IMR-90 (cell line): Measurements from ENCODE around the gene C1QTNF1. TPM values are rescaled to one million over a fixed set of nuclear protein-coding genes. Genes with fewer than 3 reads are reported as not detected.

Source experiments
- ATAC-seq: fragments of 200-7000 bp; cut with Tn5 transposase; 2 replicates; pipeline ENCODE4 v1.9.1; 2020; ENCODE audit warnings: low read depth, mild to moderate bottlenecking, moderate library complexity
- BruUV-seq: library from RNA; stranded (reverse); fragments of 400-500 nt; replicated peaks from 2 replicates; lab custom pipeline; 2021; lab: Mats Ljungman, UMichigan
- CTCF ChIA-PET: fragments of 300-600 bp; formaldehyde crosslinking; extraction: SDS; loops from one replicate; lab custom pipeline; 2021; ENCODE audit warnings: antibody characterized with exemption; lab: Yijun Ruan, JAX
- POLR2A ChIA-PET: fragments of 300-600 bp; sonication (Branson Sonifier 250); formaldehyde crosslinking; loops from one replicate; lab custom pipeline; 2022; ENCODE audit warnings: antibody characterized with exemption; ENCODE audit not compliant: unreplicated experiment; lab: Charles Lee
- DNase-seq: peaks from one replicate; pipeline ENCODE4 v3.0.0; 2013
- H2AFZ ChIP-seq: replicated peaks from 2 replicates; pipeline ENCODE3; 2013; ENCODE audit warnings: low read length, mild to moderate bottlenecking; ENCODE audit not compliant: poor library complexity
- H2AK5ac ChIP-seq: 2 replicates; pipeline ENCODE4 v1.6.1; 2013; ENCODE audit warnings: low read depth, low read length, inconsistent platforms
- H2AK9ac ChIP-seq: replicated peaks from 2 replicates; pipeline ENCODE3; 2013; ENCODE audit warnings: mild to moderate bottlenecking, low read depth, low read length, moderate library complexity; ENCODE audit not compliant: poor library complexity
- H2BK120ac ChIP-seq: 2 replicates; pipeline ENCODE4 v1.6.1; 2013; ENCODE audit warnings: low read depth, low read length, inconsistent platforms
- H2BK15ac ChIP-seq: 3 replicates; pipeline ENCODE4 v1.6.1; 2013; ENCODE audit warnings: low read depth, low read length, inconsistent platforms
- H2BK20ac ChIP-seq: 2 replicates; pipeline ENCODE4 v1.6.1; 2013; ENCODE audit warnings: low read depth, mild to moderate bottlenecking, inconsistent platforms, low read length, moderate library complexity
- H2BK5ac ChIP-seq: 2 replicates; pipeline ENCODE4 v1.6.1; 2013; ENCODE audit warnings: mild to moderate bottlenecking, low read depth, low read length, inconsistent platforms; ENCODE audit not compliant: poor library complexity, severe bottlenecking
- H3K14ac ChIP-seq: replicated peaks from 2 replicates; pipeline ENCODE4 v1.6.1; 2013; ENCODE audit warnings: low read depth, low read length, inconsistent platforms
- H3K18ac ChIP-seq: 2 replicates; pipeline ENCODE4 v1.6.1; 2013; ENCODE audit warnings: low read depth, low read length, control low read depth
- H3K23ac ChIP-seq: 2 replicates; pipeline ENCODE4 v1.6.1; 2013; ENCODE audit warnings: low read depth, low read length, inconsistent platforms
- H3K27ac ChIP-seq: 2 replicates; pipeline ENCODE4 v1.5.1; 2013; ENCODE audit warnings: mild to moderate bottlenecking, control low read depth, low read length; ENCODE audit not compliant: insufficient read depth
- H3K27me3 ChIP-seq: 2 replicates; pipeline ENCODE4 v1.6.1; 2013; ENCODE audit warnings: low read length; ENCODE audit not compliant: control insufficient read depth, insufficient read depth
- H3K36me3 ChIP-seq: 2 replicates; pipeline ENCODE4 v1.6.1; 2013; ENCODE audit warnings: low read length, mixed read lengths; ENCODE audit not compliant: control insufficient read depth, insufficient read depth
- H3K4ac ChIP-seq: 2 replicates; pipeline ENCODE4 v1.6.1; 2013; ENCODE audit warnings: low read depth, low read length, inconsistent platforms
- H3K4me1 ChIP-seq: 2 replicates; pipeline ENCODE4 v1.6.1; 2013; ENCODE audit warnings: low read length, mixed read lengths; ENCODE audit not compliant: control insufficient read depth, insufficient read depth
- H3K4me2 ChIP-seq: 2 replicates; pipeline ENCODE4 v1.6.1; 2013; ENCODE audit warnings: low read depth, mild to moderate bottlenecking, control low read depth, low read length, moderate library complexity
- H3K4me3 ChIP-seq: 2 replicates; pipeline ENCODE4 v1.5.1; 2013; ENCODE audit warnings: low read depth, mild to moderate bottlenecking, control low read depth, low read length, moderate library complexity; ENCODE audit not compliant: insufficient read depth
- H3K56ac ChIP-seq: 2 replicates; pipeline ENCODE4 v1.6.1; 2013; ENCODE audit warnings: low read length, inconsistent platforms; ENCODE audit not compliant: insufficient read depth; ENCODE audit errors: extremely low read depth
- H3K79me1 ChIP-seq, 2 experiments: 2 replicates each; pipeline ENCODE4 v1.6.1; 2013; ENCODE audit warnings: low read length in 2 of 2, inconsistent platforms in 1 of 2, low read depth in 1 of 2
- H3K9ac ChIP-seq: 2 replicates; pipeline ENCODE4 v1.6.1; 2013; ENCODE audit warnings: low read depth, low read length, control low read depth
- H3K9me1 ChIP-seq: 2 replicates; pipeline ENCODE4 v1.6.1; 2013; ENCODE audit warnings: low read length, inconsistent platforms; ENCODE audit not compliant: insufficient read depth
- H3K9me3 ChIP-seq: 2 replicates; pipeline ENCODE4 v1.6.1; 2013; ENCODE audit warnings: low read length; ENCODE audit not compliant: control insufficient read depth, insufficient read depth
- H4K20me1 ChIP-seq: 2 replicates; pipeline ENCODE4 v1.6.1; 2013; ENCODE audit warnings: low read length, inconsistent platforms; ENCODE audit not compliant: insufficient read depth
- H4K5ac ChIP-seq: 2 replicates; pipeline ENCODE4 v1.6.1; 2013; ENCODE audit warnings: mild to moderate bottlenecking, low read depth, low read length, control low read depth
- H4K8ac ChIP-seq, 2 experiments: 2 replicates each; pipeline ENCODE4 v1.6.1; 2013; ENCODE audit warnings: low read depth in 2 of 2, low read length in 2 of 2, control low read depth in 1 of 2, inconsistent platforms in 1 of 2
- H4K91ac ChIP-seq: 2 replicates; pipeline ENCODE4 v1.6.1; 2013; ENCODE audit warnings: low read depth, low read length, inconsistent platforms; ENCODE audit not compliant: insufficient read depth
- BHLHE40 ChIP-seq: fragments of 150-350 bp; IDR thresholded peaks from 2 replicates; pipeline ENCODE4 v1.6.1; 2016; ENCODE audit warnings: mild to moderate bottlenecking, low read depth, low read length
- CHD1 ChIP-seq: IDR thresholded peaks from 2 replicates; pipeline ENCODE4 v1.6.1; 2012; ENCODE audit warnings: low read depth, low read length, improper control_type of control experiment
- FOS ChIP-seq: fragments of 150-350 bp; IDR thresholded peaks from 2 replicates; pipeline ENCODE4 v1.6.1; 2016; ENCODE audit warnings: low read depth, low read length
- NFE2L2 ChIP-seq: fragments of 150-350 bp; IDR thresholded peaks from 2 replicates; pipeline ENCODE4 v1.6.1; 2016; ENCODE audit warnings: low read depth, mild to moderate bottlenecking, low read length
- POLR2A ChIP-seq: IDR thresholded peaks from 2 replicates; pipeline ENCODE4 v1.6.1; 2012; ENCODE audit warnings: mild to moderate bottlenecking, low read depth, low read length
- RCOR1 ChIP-seq: IDR thresholded peaks from 2 replicates; pipeline ENCODE4 v1.6.1; 2012; ENCODE audit warnings: mild to moderate bottlenecking, low read length, improper control_type of control experiment; ENCODE audit not compliant: insufficient replicate concordance
- RFX5 ChIP-seq: IDR thresholded peaks from 2 replicates; pipeline ENCODE4 v1.8.0; 2012; ENCODE audit warnings: low read depth, mild to moderate bottlenecking, low read length, moderate library complexity
- SMC3 ChIP-seq: fragments of 150-350 bp; IDR thresholded peaks from 2 replicates; pipeline ENCODE4 v1.6.1; 2016; ENCODE audit warnings: low read depth, mild to moderate bottlenecking, antibody characterized with exemption, low read length, moderate library complexity
- WGBS, 2 experiments: methylation state at CpG; one replicate each; pipeline versions ENCODE4 v1.1.5 to v1.1.7; 2013; ENCODE audit warnings: missing lambda C conversion rate in 2 of 2; ENCODE audit not compliant: insufficient read length in 1 of 2; ENCODE audit errors: extremely low coverage in 2 of 2; 5-methylcytosine and 5-hydroxymethylcytosine counted together
- dilution Hi-C: fragments of 300-500 bp; cut with HindIII; formaldehyde crosslinking; loops from one replicate; pipeline ENCODE4 v1.14.3; 2018; ENCODE audit warnings: low sequenced_read_pairs; ENCODE audit not compliant: unreplicated experiment
- in situ Hi-C: fragments of 300-500 bp; cut with MboI; formaldehyde crosslinking; loops from 3 replicates; pipeline ENCODE4 v1.14.3; 2019; ENCODE audit warnings: low sequenced_read_pairs, inconsistent platforms, mixed read lengths
- intact Hi-C: fragments of 100-400 bp; cut with micrococcal nuclease; formaldehyde crosslinking; loops from 2 replicates; pipeline ENCODE4 v1.10.0; 2022
- polyA plus RNA-seq, 3 experiments: library from polyadenylated mRNA; depleted of rRNA; stranded (reverse); fragments of >200 nt; gene quantifications; 2 replicates each; pipeline ENCODE4 v1.2.3, GENCODE V29; 2012; ENCODE audit warnings: low replicate concordance in 1 of 3
- total RNA-seq: library from RNA; depleted of rRNA; stranded (reverse); fragments of >200 nt; gene quantifications from 2 replicates; pipeline ENCODE4 v1.2.3, GENCODE V29; 2012

C1QTNF1 gene
- total and polyA plus RNA-seq, 2 of the 4 experiments (the other 2 are of a cell fraction) = 3.4 to 8.4 TPM

DNA sequence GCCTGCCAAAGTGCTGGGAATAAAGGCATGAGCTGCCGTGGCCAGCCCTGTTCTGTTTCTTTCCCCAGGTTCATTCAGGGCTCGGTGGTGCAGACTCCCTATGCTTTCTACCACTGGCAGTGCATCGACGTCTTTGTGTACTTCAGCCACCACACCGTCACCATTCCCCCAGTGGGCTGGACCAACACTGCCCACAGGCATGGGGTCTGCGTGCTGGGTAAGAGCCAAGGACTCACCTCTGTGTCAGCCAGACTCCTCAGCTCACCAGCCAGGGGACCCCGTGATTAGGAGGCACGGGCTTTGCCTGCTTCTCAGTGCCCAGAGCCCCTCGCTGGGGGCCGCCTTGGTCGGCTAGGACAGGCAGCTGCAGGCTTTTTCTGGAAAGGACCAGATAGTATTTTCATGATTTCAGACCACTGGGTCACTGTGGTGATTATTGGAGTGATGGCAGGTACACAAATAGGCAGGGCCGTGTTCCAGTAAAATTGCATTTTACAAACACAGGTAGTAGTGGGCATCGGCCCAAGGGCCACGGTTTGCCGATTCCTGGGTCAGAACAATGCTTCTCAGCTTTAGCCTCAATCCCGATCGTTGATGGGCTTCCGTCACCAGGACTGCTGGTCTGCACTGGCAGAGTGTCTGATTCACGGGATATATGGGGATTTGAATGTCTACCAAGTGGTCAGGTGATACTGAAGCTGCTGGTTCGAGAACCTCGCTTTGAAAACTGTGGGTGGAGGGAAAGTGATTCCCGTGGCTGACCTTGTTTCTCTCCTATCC lies 55.6 kb downstream of the C1QTNF1 start:
- 0 out of 2 replicates have a peak, but pooled peaks cover 4% of the 10 kb centered on the region for H4K20me1 ChIP-seq
- no peak overlapping the region for H3K4me2 ChIP-seq
- H3K27me3 ChIP-seq = no peaks in the 10 kb centered on the region
- no peaks in the 10 kb centered on the region for H3K4me1 ChIP-seq
- no peak overlapping the region for H3K23ac ChIP-seq
- no peak overlapping the region for H3K27ac ChIP-seq
- H2AK9ac ChIP-seq = no peak overlapping the region
- H3K4me3 ChIP-seq = no peak overlapping the region
- in situ Hi-C loops = loop anchor here (5.0 to 25.0 kb wide), 3 partner anchors 57 to 633 kb away; partner anchors contain the start of gene C1QTNF1
- intact Hi-C loops = no loop called here
- H3K36me3 ChIP-seq = peaks cover 34% of the 10 kb centered on the region
- no peak overlapping the region for H2BK20ac ChIP-seq
- no peak overlapping the region for H3K14ac ChIP-seq
- TF ChIP-seq SMC3 (no peak), RFX5 (no peak), NFE2L2 (no peak), FOS (no peak), CHD1 (no peak), POLR2A (no peak), RCOR1 (no peak), BHLHE40 (no peak)
- 95% methylated on average over 14 of the region's 22 CpGs; no CpG with 5 or more reads in 1 of the 2 experiments for WGBS, 2 experiments
- no peak overlapping the region for H4K8ac ChIP-seq
- no peak overlapping the region for H4K91ac ChIP-seq
- H2BK15ac ChIP-seq = no peak overlapping the region
- dilution Hi-C loops = no loop called here
- no TSS peak for BruUV-seq
- no peak overlapping the region for H4K5ac ChIP-seq
- H2AFZ ChIP-seq = no peak overlapping the region
- peaks cover 0 to 13% of the 10 kb centered on the region in 2 experiments; a peak in 2 of 4 replicates for H3K79me1 ChIP-seq
- no peaks in the 10 kb centered on the region for H3K9me3 ChIP-seq
- H2BK5ac ChIP-seq = no peak overlapping the region
- no peak overlapping the region for H3K18ac ChIP-seq
- H3K9ac ChIP-seq = no peak overlapping the region
- DNase-seq = no peak
- no peaks in the 10 kb centered on the region; the same call in 1 of the 2 replicates for H3K9me1 ChIP-seq
- no peak for ATAC-seq
- ChIA-PET POLR2A (no interaction called here), CTCF (no interaction called here)
- H2BK120ac ChIP-seq = no peak overlapping the region
- no peak overlapping the region for H3K56ac ChIP-seq
- H3K4ac ChIP-seq = no peak overlapping the region
- no peak overlapping the region for H2AK5ac ChIP-seq
